PC-9 (cell line): ENCODE data around the gene GPR15LG.

Experiments used
- EZH2 ChIP-seq: fragments of 200-600 bp; sonication (generic); IDR thresholded peaks from 2 replicates; pipeline ENCODE4 v1.8.0; 2017; ENCODE audit warnings: antibody characterized with exemption, low read depth
- TF ChIP-seq, protein P1 (sequence below): fragments of 200-600 bp; sonication (generic); conservative IDR thresholded peaks from 2 replicates; pipeline ENCODE4 v1.6.1; 2017; ENCODE audit warnings: mixed run types, antibody characterized with exemption, mild to moderate bottlenecking, moderate library complexity

DNA sequence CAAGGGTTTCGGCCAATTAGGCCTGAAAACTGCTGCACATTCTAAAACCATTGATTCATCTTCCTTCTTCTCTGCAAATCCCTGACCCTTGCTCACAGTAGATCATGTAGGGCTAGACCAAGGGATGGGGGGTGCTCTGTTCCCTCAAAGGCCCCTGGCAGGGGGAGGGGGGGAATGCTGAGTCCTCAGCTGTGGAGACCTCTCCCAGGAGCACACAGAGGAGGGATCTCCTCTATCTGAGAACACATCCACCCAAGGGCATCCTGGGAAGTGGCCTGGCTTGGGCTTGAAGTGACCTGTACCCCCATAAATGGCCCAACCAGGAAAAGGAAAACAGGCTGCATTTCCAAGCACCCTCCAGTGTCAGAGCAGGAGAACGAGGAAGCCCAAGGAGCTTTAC lies 19.7 kb downstream of the GPR15LG start:
- TF ChIP-seq EZH2: no peak
- TF ChIP-seq, protein P1, sequence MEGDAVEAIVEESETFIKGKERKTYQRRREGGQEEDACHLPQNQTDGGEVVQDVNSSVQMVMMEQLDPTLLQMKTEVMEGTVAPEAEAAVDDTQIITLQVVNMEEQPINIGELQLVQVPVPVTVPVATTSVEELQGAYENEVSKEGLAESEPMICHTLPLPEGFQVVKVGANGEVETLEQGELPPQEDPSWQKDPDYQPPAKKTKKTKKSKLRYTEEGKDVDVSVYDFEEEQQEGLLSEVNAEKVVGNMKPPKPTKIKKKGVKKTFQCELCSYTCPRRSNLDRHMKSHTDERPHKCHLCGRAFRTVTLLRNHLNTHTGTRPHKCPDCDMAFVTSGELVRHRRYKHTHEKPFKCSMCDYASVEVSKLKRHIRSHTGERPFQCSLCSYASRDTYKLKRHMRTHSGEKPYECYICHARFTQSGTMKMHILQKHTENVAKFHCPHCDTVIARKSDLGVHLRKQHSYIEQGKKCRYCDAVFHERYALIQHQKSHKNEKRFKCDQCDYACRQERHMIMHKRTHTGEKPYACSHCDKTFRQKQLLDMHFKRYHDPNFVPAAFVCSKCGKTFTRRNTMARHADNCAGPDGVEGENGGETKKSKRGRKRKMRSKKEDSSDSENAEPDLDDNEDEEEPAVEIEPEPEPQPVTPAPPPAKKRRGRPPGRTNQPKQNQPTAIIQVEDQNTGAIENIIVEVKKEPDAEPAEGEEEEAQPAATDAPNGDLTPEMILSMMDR: no peak
